Measurements from ENCODE around the gene COX14.

DNA sequence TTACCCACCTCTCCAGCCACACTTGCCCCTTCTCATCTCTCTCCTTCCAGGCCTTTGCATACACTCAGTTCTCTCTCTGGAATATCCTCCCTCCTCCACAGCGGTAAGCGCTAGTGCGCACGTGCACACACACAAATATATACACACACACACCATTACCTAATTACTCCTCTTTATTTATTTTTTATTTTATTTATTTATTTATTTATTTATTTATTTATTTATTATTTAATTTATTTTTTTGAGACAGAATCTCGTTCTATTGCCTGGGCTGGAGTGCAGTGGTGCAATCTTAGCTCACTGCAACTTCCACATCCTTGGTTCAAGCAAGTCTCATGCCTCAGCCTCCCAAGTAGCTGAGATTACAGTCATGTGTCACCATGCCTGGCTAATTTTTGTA lies 43.0 kb upstream of the COX14 start:
- TF ChIP-seq EZH2 (IDR thresholded peaks at IDR 0.05; ENCODE audit: insufficient read depth, poor library complexity, severe bottlenecking) (no peak), EZH2phosphoT487 (IDR thresholded peaks at IDR 0.05; ENCODE audit: insufficient read depth, low read depth) (no peak)
